ENCODE data around the gene PCNX3.

- no peak for TF ChIP-seq POLR2A (IDR thresholded peaks at IDR 0.05; ENCODE audit: low read depth, low read length)
- no peak for TF ChIP-seq POLR2AphosphoS5 (IDR thresholded peaks at IDR 0.05; ENCODE audit: low read depth, low read length)
Measured at GRCh38 chr11:65596520-65596919, 19.1 kb upstream of the PCNX3 start.
